ENCODE data around the gene TP73. TPM values are rescaled to one million over a fixed set of nuclear protein-coding genes. Genes with fewer than 3 reads are reported as not detected.

Gene TP73
- total RNA-seq, 1 donor from 2014 or later = not detected

- no peak overlapping the region for H3K27ac Mint-ChIP-seq (ENCODE audit: unreplicated experiment)
- peaks cover 5% of the 10 kb centered on the region for H3K27me3 Mint-ChIP-seq (ENCODE audit: unreplicated experiment)
- DNase-seq (ENCODE audit: low spot score) = no peak
- TF ChIP-seq CTCF (IDR thresholded peaks at IDR 0.05; ENCODE audit: unreplicated experiment) = no peak
- peaks cover 14% of the 10 kb centered on the region for H3K36me3 Mint-ChIP-seq (ENCODE audit: low read depth, unreplicated experiment)
- peak overlapping the region; percentile 92 for H3K4me3 Mint-ChIP-seq (ENCODE audit: unreplicated experiment)
- peaks cover 17% of the 10 kb centered on the region for H3K4me1 Mint-ChIP-seq (ENCODE audit: unreplicated experiment)
- no peaks in the 10 kb centered on the region for H3K9me3 Mint-ChIP-seq (ENCODE audit: unreplicated experiment)
These were observed 93.5 kb downstream of the TP73 start for GRCh38 chr1:3745590-3746381.

- peaks cover 17% of the 10 kb centered on the region for H3K4me1 Mint-ChIP-seq (ENCODE audit: unreplicated experiment)
- H3K36me3 Mint-ChIP-seq (ENCODE audit: low read depth, unreplicated experiment) = peaks cover 13% of the 10 kb centered on the region
- no peaks in the 10 kb centered on the region for H3K9me3 Mint-ChIP-seq (ENCODE audit: unreplicated experiment)
- TF ChIP-seq CTCF (IDR thresholded peaks at IDR 0.05; ENCODE audit: unreplicated experiment) = no peak
- no peak for DNase-seq (ENCODE audit: low spot score)
- H3K27ac Mint-ChIP-seq (ENCODE audit: unreplicated experiment) = no peak overlapping the region
- peak overlapping the region; percentile 92 for H3K4me3 Mint-ChIP-seq (ENCODE audit: unreplicated experiment)
- H3K27me3 Mint-ChIP-seq (ENCODE audit: unreplicated experiment) = peaks cover 5% of the 10 kb centered on the region
These were observed 94.1 kb downstream of the TP73 start for GRCh38 chr1:3746389-3746829.

- Mint-ChIP-seq H3K4me1 (ENCODE audit: unreplicated experiment) (peaks cover 15% of the 10 kb centered on the region), H3K27ac (ENCODE audit: unreplicated experiment) (no peak overlapping the region), H3K36me3 (ENCODE audit: low read depth, unreplicated experiment) (peaks cover 8% of the 10 kb centered on the region), H3K4me3 (ENCODE audit: unreplicated experiment) (peak overlapping the region; percentile 92), H3K27me3 (ENCODE audit: unreplicated experiment) (peaks cover 5% of the 10 kb centered on the region), H3K9me3 (ENCODE audit: unreplicated experiment) (no peaks in the 10 kb centered on the region)
- TF ChIP-seq CTCF (IDR thresholded peaks at IDR 0.05; ENCODE audit: unreplicated experiment) = no peak
- peak; percentile 91 for DNase-seq (ENCODE audit: low spot score)
These were observed 94.7 kb downstream of the TP73 start for GRCh38 chr1:3746830-3747521.

- H3K9me3 Mint-ChIP-seq (ENCODE audit: unreplicated experiment) = no peaks in the 10 kb centered on the region
These were observed 95.2 kb downstream of the TP73 start for GRCh38 chr1:3747522-3747848.

More at GRCh38 chr1:3747522-3747848, 95.2 kb downstream of the TP73 start:
- TF ChIP-seq CTCF (IDR thresholded peaks at IDR 0.05; ENCODE audit: unreplicated experiment) = no peak
- H3K27ac Mint-ChIP-seq (ENCODE audit: unreplicated experiment) = no peak overlapping the region
- DNase-seq (ENCODE audit: low spot score) = no peak
- peak overlapping the region; percentile 71 for H3K4me3 Mint-ChIP-seq (ENCODE audit: unreplicated experiment)
- peaks cover 15% of the 10 kb centered on the region for H3K4me1 Mint-ChIP-seq (ENCODE audit: unreplicated experiment)
- peaks cover 8% of the 10 kb centered on the region for H3K36me3 Mint-ChIP-seq (ENCODE audit: low read depth, unreplicated experiment)
- peaks cover 5% of the 10 kb centered on the region for H3K27me3 Mint-ChIP-seq (ENCODE audit: unreplicated experiment)

All from endothelial cell (in vitro differentiated cells).